Stimulated activated CD8-positive, alpha-beta memory T cell treated with anti-CD3 and anti-CD28 coated beads, Interleukin-7, amount 100 ng/mL, for 4 hours (primary cell): ENCODE measurements around the gene PGLYRP1.

ENCODE experiments used
- DNase-seq, 2 donors: peaks; one replicate each; pipeline ENCODE4 v3.0.0-alpha.2; 2020; ENCODE audit warnings: low read depth in 2 of 2

Gene PGLYRP1

GRCh38 chr19:45969676-45970075 lies 53.2 kb downstream of the PGLYRP1 start:
- DNase-seq: no peak
